H1 (cell line): ENCODE measurements around the gene DNAJB1. TPM values are rescaled to one million over a fixed set of nuclear protein-coding genes. Genes with fewer than 3 reads are reported as not detected.

ENCODE experiments used
- ATF2 ChIP-seq: IDR thresholded peaks from 2 replicates; pipeline ENCODE4 v1.6.1; 2012; ENCODE audit warnings: low read length, inconsistent platforms
- BACH1 ChIP-seq: IDR thresholded peaks from 2 replicates; pipeline ENCODE4 v1.6.1; 2012; ENCODE audit warnings: low read length, improper control_type of control experiment
- BRCA1 ChIP-seq: IDR thresholded peaks from 2 replicates; pipeline ENCODE4 v1.6.1; 2012; ENCODE audit warnings: low read depth, low read length, improper control_type of control experiment
- CBX5 ChIP-seq: fragments of 300-800, 300-1000 bp; sonication (generic); IDR thresholded peaks from 2 replicates; pipeline ENCODE4 v1.7.1; 2016; ENCODE audit warnings: antibody characterized with exemption, low read length, low read depth
- CREB1 ChIP-seq: IDR thresholded peaks from 2 replicates; pipeline ENCODE4 v1.6.1; 2012; ENCODE audit warnings: inconsistent platforms
- CTCF ChIP-seq, 3 experiments: IDR thresholded peaks; 1 replicate in 2 of 3; 2 replicates in 1 of 3; pipeline versions ENCODE4 v1.5.1 to v1.6.1; 2011; ENCODE audit warnings: low read length in 3 of 3, mild to moderate bottlenecking in 3 of 3, inconsistent platforms in 2 of 3, low read depth in 1 of 3, moderate library complexity in 1 of 3; ENCODE audit not compliant: insufficient read depth in 1 of 3; ENCODE audit errors: control extremely low read depth in 1 of 3
- FOSL1 ChIP-seq: IDR thresholded peaks from 2 replicates; pipeline ENCODE4 v1.6.1; 2011; ENCODE audit warnings: mild to moderate bottlenecking, low read depth, low read length, moderate library complexity; ENCODE audit not compliant: insufficient read depth
- GABPA ChIP-seq: IDR thresholded peaks from 2 replicates; pipeline ENCODE4 v1.6.1; 2011; ENCODE audit warnings: mild to moderate bottlenecking, low read length, moderate library complexity, borderline replicate concordance; ENCODE audit not compliant: insufficient read depth
- HDAC6 ChIP-seq: IDR thresholded peaks from one replicate; pipeline ENCODE4 v1.7.1; 2012; ENCODE audit warnings: low read depth, mild to moderate bottlenecking, inconsistent platforms, low read length, moderate library complexity
- KDM1A ChIP-seq: fragments of 200-600, 300-600 bp; sonication (generic); IDR thresholded peaks from 2 replicates; pipeline ENCODE4 v1.7.1; 2016; ENCODE audit warnings: mild to moderate bottlenecking, low read length, borderline replicate concordance
- MAX ChIP-seq: IDR thresholded peaks from 2 replicates; pipeline ENCODE4 v1.6.1; 2012; ENCODE audit warnings: inconsistent platforms
- POLR2A ChIP-seq, 2 experiments: IDR thresholded peaks; 1 replicate in 1 of 2; 2 replicates in 1 of 2; pipeline ENCODE4 v1.6.1; 2011; ENCODE audit warnings: low read depth in 2 of 2, low read length in 2 of 2, mild to moderate bottlenecking in 2 of 2; ENCODE audit errors: control extremely low read depth in 1 of 2
- POLR2AphosphoS5 ChIP-seq: IDR thresholded peaks from 2 replicates; pipeline ENCODE4 v1.6.1; 2011; ENCODE audit warnings: low read depth, low read length
- RAD21 ChIP-seq, 2 experiments: IDR thresholded peaks in 1 of 2; conservative IDR thresholded peaks in 1 of 2; 2 replicates each; pipeline ENCODE4 v1.6.1; 2011; ENCODE audit warnings: low read depth in 2 of 2, low read length in 2 of 2, improper control_type of control experiment in 1 of 2, inconsistent platforms in 1 of 2, mild to moderate bottlenecking in 1 of 2, moderate library complexity in 1 of 2
- SIRT6 ChIP-seq: IDR thresholded peaks from one replicate; pipeline ENCODE4 v1.7.1; 2012; ENCODE audit warnings: low read length, inconsistent platforms
- SIX5 ChIP-seq: IDR thresholded peaks from 2 replicates; pipeline ENCODE4 v1.6.1; 2011; ENCODE audit warnings: mild to moderate bottlenecking, low read depth, low read length
- SRF ChIP-seq: IDR thresholded peaks from 2 replicates; pipeline ENCODE4 v1.6.1; 2011; ENCODE audit warnings: mild to moderate bottlenecking, low read depth, low read length, moderate library complexity
- SUZ12 ChIP-seq: fragments of 200-600 bp; sonication (generic); IDR thresholded peaks from 2 replicates; pipeline ENCODE4 v1.6.1; 2012; ENCODE audit warnings: mild to moderate bottlenecking, inconsistent platforms, low read length, moderate library complexity, mixed read lengths
- TAF7 ChIP-seq: optimal IDR thresholded peaks from 2 replicates; pipeline ENCODE3; 2011; ENCODE audit warnings: low read depth, mild to moderate bottlenecking, inconsistent platforms, low read length, moderate library complexity, borderline replicate concordance
- polyA plus RNA-seq, 7 experiments: library from polyadenylated mRNA; depleted of rRNA in 3 of 7; stranded (reverse) in 5 of 7; unstranded in 2 of 7; fragments of >200 nt in 5 of 7; fragments of 200-250 nt in 2 of 7; gene quantifications; 1 replicate in 5 of 7; 2 replicates in 1 of 7; 4 replicates in 1 of 7; pipeline versions ENCODE4 v1.2.1 to v1.2.3, GENCODE V29; 2011 to 2013; ENCODE audit warnings: missing spikeins in 2 of 7, mixed read lengths in 2 of 7
- total RNA-seq: library from RNA; stranded (reverse); fragmentation: NEBNext Ultra II Directional; extraction: Animal tissue kit (Norgen Biotek cat#: 25700); gene quantifications from 2 replicates; pipeline ENCODE4 v1.2.1, GENCODE V29; 2021
- TF ChIP-seq, protein P1 (sequence below): IDR thresholded peaks from 2 replicates; pipeline ENCODE4 v1.6.1; 2011; ENCODE audit warnings: low read depth, mild to moderate bottlenecking, low read length; ENCODE audit not compliant: insufficient read depth

DNAJB1 gene
- total and polyA plus RNA-seq, 2 of the 8 experiments (the other 6 are each of a cell fraction or from before 2014, with no cell fraction given) = 62.9 to 64.3 TPM

DNA sequence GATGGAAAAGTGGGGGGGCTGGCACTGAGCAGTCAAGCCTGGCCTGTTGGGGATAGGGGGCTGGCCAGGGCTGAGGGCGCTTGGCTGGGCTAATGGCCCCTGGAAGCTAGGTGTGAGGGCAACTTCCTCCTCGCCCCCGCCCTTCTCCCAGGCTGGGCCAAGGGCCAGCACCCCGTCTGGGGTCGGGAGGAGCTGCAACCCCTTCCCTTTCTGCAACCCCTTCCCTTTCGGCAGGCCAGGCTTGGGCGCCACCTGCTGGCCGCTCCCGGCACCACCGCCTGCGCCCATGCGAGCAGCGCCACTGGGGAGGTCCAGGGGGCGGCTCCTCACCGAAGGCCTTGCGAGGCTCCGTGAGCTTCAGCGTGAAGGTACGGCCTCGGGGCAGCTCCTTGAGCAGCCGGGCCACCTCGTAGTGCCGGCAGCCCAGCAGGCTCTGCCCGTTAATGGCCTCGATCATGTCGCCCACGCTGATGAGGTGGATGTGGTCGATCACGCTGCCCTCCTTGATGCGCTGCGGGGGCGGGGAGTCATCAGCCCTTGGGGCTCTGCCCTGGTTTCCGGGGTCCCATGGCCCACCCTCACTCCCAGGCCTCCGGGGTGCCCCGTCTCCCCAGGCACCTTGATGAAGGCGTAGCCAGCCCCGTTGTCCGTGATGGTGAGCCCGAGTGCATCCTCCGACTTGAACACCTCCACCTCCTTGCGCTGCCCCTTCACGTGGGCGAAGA lies 38.1 kb downstream of the DNAJB1 start (continued):
- peak; percentile 23; the same call in 1 of the 2 replicates for TF ChIP-seq GABPA
- TF ChIP-seq POLR2AphosphoS5 = no peak
- TF ChIP-seq MAX = peak; percentile 51
- no peak for TF ChIP-seq HDAC6
- no peak for TF ChIP-seq POLR2A (IDR thresholded peaks at IDR 0.05; ENCODE audit: control extremely low read depth in 1 of 2, low read depth in 2 of 2, low read length in 2 of 2)
- TF ChIP-seq, protein P1, sequence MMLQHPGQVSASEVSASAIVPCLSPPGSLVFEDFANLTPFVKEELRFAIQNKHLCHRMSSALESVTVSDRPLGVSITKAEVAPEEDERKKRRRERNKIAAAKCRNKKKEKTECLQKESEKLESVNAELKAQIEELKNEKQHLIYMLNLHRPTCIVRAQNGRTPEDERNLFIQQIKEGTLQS = no peak
- no peak for TF ChIP-seq ATF2
- TF ChIP-seq RAD21 (IDR thresholded peaks at IDR 0.05 in 1 of 2, conservative IDR thresholded peaks at IDR 0.05 in 1 of 2; ENCODE audit: low read depth in 2 of 2, low read length in 2 of 2) = peak; percentile 66 to 79
- no peak for TF ChIP-seq SRF
- no peak for TF ChIP-seq KDM1A
- no peak for TF ChIP-seq SIX5
- no peak for TF ChIP-seq FOSL1
- peak; percentile 95 to 98 (median 98) for TF ChIP-seq CTCF (IDR thresholded peaks at IDR 0.05; ENCODE audit: control extremely low read depth in 1 of 3, insufficient read depth in 1 of 3, low read depth in 1 of 3, low read length in 3 of 3)
- peak; percentile 38 for TF ChIP-seq TAF7
- TF ChIP-seq SUZ12 = no peak
- TF ChIP-seq BRCA1 = no peak
- no peak for TF ChIP-seq BACH1
- no peak for TF ChIP-seq CBX5
- TF ChIP-seq SIRT6 = no peak
- 0 out of 2 replicates have a peak, but pooled peaks have one; percentile 35 for TF ChIP-seq CREB1
